ENCODE data around the gene KLHL26. TPM values are rescaled to one million over a fixed set of nuclear protein-coding genes. Genes with fewer than 3 reads are reported as not detected.

Gene KLHL26
- total RNA-seq, 1 donor from 2014 or later = 1.9 TPM

- no peak for DNase-seq
Observed at GRCh38 chr19:18697680-18698079, 60.9 kb downstream of the KLHL26 start.

DNA sequence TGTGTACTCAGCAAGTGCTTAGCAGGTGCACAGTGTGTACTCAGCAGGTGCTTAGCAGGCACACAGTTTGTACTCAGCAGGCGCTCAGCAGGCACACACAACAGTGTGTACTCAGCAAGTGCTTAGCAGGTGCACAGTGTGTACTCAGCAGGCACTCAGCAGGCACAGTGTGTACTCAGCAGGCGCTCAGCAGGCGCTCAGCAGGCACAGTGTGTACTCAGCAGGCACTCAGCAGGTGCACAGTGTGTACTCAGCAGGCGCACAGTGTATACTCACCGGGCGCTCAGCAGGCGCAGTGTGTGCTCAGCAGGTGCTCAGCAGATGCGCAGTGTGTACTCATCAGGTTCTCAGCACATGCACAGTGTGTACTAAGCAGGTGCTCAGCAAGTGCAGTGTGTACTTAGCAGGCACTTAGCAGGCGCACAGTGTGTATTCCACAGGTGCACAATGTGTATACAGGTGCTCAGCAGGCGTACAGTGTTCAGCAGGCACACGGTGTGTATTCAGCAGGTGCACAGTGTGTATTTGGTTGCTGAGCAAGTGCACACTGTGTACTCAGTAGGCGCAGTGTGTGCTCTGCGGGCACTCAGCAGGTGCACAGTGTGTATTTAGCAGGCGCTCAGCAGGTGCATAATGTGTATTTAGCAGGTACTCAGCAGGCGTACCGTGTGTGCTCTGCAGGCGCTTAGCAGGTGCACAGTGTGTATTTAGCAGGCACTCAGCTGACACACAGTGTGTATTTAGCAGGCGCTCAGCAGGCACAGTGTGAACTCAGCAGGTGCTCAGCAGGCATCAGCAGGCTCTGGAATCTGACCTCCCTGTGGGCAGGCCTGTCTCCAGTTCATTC is 61.7 kb downstream of the KLHL26 start:
- no peak for DNase-seq

DNA sequence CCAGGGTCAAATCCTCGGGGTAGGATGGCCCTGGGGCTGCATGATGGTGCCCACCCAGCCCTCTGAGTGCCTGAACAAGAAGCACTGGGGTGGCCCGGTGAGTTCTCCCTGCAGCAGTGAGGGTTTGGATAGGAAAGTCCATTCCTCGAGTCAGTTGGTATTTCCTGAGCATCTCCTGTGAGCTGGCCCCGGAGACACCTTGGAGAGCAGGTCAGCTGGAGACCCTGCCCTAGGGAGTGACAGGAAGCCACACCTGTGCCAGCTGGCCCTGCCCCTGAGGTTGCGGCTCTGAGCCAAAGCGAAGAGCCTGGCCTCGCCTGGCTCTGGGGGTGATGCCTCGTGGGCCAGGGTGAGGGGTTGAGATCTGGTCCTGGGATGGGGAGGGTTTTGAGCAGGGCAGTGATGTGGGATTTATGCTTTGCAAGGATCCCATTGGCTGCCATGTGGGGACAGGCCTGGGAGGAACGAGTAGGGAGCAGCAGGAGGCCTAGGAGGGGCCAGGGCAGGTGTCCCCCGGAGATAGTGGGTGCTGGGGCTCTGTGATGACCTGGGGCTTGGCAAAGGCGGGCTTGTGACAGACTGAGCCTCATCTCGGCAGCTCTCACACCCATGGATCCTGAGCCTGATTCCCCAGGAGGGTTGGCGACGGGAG is 62.7 kb downstream of the KLHL26 start:
- no peak for DNase-seq

GRCh38 chr19:18700501-18701249 is 63.8 kb downstream of the KLHL26 start:
- DNase-seq = peak; percentile 58

- DNase-seq = no peak
Observed at GRCh38 chr19:18701250-18701608, 64.4 kb downstream of the KLHL26 start.

- no peak for DNase-seq
Observed at GRCh38 chr19:18704054-18704453, 67.2 kb downstream of the KLHL26 start.

GRCh38 chr19:18704971-18705370 is 68.1 kb downstream of the KLHL26 start:
- no peak for DNase-seq

GRCh38 chr19:18708452-18709231 is 71.8 kb downstream of the KLHL26 start:
- DNase-seq = no peak

- DNase-seq = no peak
Observed at GRCh38 chr19:18709546-18709945, 72.7 kb downstream of the KLHL26 start.

DNA sequence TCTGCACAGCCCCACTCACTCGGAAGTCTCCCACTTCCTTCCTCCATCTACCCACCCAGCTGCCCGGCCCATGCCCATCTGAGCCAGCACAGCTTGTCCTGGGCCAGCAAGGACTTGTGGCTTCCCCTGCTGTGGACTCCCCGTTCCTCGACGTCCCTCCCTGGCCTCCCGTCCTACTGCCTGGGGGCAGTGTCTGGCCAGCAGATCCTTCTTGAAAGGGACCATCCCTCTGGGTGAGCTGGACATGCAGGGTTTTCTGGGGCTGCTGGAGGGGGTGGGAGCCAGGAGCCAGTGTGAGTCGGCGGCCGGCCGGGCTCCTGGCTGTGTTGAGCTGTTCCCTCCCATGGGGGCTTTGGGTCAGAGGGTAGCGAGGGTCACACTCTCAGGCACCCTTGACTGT is 73.4 kb downstream of the KLHL26 start:
- DNase-seq = peak; percentile 19

DNA sequence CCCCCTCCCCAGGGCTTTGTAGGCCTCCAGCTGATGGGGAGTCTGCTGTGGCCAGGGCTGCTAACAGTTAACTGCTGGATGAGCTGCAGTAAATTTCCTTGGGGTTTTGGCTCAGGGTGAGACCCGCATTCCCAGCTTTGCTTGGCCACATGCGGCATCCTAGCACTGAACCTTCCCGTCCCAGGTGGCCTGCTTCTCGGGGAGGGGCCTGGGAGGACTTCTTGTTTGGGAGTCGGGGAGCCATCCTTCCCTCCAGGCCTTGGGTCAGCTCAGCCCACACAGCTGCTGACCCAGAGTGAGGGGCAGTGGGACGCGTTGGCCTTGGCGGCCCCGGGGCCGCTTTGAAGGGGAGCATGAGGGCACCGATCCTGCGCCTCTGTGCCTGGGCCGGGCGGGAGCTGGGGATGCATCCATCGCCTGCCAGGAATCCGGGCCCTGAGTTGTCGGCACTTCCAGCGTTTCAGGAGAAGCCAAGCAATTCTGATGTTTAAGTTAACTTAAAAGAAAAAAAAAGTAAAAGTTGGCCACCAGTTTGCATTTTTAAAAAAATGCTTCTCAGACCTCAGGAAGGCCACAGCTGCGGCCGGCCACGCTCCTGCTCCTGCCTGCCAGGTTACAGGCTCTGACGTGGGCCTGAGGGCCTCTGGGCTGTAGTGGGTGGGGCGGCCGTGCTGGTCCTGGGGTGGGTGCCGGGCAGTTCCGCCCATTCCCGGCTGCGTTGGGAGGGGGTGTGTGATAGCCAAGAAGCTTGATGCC is 74.3 kb downstream of the KLHL26 start:
- DNase-seq = no peak

DNA sequence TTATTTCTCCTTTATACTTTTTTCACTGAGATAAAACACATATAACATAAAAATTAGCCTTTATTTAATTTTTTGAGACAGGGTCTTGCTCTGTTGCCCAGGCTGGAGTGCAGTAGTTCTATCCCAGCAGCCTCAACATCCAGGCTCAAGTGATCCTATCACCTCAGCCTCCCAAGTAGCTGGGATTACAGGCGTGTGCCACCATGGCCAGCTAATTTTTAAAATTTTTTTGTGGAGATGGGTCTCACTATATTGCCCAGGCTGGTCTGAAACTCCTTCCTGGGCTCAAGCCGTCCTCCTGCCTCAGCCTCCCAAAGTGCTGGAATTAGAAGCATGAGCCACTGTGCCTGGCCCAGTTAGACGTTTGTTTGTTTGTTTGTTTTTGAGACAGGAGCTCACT is 75.1 kb downstream of the KLHL26 start:
- no peak for DNase-seq

DNA sequence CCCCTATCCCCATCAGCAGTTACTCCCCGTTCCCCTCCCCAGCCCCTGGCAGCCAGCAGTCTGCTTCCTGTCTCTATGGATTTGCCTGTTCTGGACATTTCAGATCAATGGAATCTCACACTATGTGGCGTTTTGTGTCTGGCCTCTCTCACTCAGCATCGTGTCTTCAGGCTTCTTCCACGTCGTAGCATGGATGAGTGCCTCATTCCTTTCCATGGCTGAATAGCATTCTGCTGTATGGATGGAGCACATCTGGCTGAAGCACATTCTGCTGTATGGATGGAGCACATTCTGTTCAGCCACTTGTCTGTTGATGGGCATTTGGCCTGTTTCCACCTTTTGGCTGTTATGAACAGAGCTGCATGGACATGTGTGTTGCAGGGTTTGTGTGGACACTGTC is 76.2 kb downstream of the KLHL26 start:
- DNase-seq = no peak

DNA sequence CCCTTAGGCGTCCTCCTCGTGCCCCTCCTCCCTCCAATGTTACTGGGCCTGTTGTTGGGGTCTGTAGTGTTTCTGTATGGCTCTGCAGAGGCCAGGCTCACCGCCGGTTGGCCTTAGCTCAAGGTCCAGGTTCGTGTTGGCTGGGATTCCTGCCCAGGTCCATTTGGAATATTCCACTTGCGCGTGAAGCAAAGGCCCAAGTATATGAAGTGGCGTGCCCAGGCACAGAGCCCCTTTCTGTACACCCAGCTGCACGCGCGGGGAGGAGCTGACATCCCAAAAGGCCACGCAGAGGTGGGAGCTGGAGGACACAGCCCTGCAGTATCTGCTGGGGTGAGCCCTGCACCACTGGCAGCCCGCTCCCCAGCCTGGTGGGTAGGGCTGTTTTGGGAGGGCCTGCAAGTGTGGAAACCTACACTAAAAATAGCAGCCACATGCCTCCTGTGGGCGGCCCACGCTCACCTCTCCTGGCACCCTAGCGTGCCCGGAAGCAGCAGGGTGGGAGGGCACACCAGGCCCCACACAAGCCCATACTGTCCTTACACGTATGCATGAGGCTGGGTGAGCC is 76.8 kb downstream of the KLHL26 start:
- DNase-seq = no peak

- DNase-seq = no peak
Observed at GRCh38 chr19:18715416-18715815, 78.6 kb downstream of the KLHL26 start.

- DNase-seq = no peak
Observed at GRCh38 chr19:18716857-18717256, 80.0 kb downstream of the KLHL26 start.

- DNase-seq = no peak
Observed at GRCh38 chr19:18717601-18718000, 80.8 kb downstream of the KLHL26 start.

DNA sequence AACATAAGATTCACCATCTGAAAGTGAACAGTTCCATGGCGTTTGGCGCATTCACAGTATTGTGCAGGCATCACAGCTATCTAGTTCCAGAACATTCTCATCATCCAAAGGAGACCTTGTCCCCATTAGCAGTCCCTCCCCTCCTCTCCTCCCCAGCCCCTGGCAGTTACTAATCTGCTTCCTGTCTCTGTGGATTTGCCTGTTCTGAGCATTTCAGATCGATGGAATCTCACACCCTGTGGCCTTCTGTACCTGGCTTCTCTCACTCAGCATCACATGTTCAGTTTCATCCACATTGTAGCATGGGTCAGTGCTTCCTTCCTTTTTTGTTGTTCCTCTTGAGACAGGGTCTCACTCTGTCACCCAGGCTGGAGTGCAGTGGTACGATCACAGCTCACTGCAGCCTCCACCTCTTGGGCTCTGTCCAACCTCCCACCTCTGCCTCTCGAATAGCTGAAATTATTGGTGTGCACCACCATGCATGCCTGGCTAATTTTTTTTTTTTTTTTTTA is 81.2 kb downstream of the KLHL26 start:
- DNase-seq = no peak

DNA sequence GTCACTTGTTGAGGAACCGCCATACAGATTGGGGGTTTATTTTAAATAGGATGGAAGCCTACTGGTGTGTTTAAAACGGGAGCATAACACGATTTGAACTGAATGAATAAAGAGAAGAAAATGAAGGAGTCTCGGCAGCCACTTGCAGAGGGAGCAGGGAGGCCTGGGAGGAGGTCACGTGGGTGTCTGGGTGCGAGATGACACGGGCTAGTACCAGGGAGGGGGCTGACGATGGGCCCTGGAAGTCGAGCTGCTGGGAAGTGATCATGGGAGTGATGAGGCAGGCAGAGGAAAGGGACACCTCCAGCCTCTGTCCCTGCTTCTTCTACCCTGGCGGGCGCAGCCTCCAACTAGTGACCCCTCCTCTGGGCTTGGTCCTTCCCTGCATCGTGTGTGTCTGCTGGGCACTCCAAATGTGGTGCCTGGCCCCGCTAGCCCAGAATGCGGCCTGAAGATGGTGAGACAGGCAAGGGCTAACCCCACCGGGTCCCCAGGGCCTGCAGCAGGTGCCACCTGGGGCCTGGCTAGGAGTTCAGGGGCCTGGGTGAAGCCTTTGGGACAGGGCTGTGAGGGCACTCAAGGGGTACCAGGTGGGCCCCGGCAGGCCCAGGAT is 82.1 kb downstream of the KLHL26 start:
- DNase-seq = no peak

DNA sequence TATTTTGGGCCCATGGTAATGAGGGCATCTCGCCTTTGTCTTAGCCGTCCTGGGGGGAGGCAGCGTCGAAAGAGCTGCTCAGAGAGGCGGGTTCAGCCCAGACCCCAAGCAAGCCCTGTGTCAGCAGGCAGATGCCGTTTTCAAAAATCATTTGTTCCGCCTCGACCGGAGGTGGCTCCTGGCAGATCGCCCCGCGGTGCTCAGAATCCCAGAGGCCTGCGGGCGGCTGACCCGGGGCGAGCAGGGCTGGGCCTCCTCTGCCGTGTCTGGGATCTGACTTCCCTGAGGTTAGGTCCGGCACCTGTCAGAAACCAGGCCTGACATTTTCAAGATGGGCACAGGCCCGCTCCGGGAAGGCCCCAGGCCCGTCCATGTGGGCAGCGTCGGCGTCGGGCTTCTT is 82.7 kb downstream of the KLHL26 start:
- DNase-seq = no peak
